NCI-H2227 (cell line): Measurements from ENCODE around the gene RNGTT.

ENCODE experiments used
- DNase-seq: peaks from one replicate; lab custom pipeline; 2025; ENCODE audit not compliant: unreplicated experiment; lab: John Stamatoyannopoulos, UW

Gene RNGTT

DNA sequence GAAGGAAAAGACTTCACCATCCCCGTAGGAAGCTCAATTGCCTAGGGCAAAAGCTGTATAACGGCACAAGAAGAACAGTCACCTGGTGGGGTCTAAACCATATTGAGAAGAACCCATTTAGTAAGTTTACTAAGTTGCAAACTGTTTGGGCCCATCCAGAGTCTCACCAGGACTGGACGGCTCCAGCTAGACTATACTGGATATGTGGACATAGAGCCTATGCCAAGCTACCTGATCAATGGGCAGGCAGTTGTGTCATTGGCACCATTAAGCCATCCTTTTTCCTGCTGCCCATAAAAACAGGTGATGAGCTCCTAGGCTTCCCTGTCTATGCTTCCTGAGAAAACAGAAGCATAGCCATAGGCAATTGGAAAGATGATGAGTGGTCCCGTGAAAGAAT, 293.9 kb downstream of the RNGTT start:
- DNase-seq, result no peak

DNA sequence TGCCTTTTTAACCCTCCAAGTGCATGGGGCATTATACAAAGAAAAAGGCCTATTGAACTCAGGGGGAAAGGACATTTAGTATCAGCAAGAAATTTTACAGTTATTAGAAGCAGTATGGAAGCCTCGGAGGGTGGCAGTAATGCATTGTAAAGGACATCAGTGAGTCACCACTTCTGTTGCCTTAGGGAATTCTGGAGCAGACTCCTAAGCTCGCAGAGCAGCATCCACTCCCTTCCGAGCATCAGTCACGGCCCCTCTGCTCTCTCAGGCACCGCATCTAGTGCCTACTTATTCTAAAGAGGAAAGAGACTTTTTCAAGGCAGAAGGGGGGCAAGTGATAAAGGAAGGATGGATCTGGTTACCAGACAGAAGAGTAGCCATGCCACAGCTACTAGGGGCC, 296.5 kb downstream of the RNGTT start:
- no peak for DNase-seq

DNA sequence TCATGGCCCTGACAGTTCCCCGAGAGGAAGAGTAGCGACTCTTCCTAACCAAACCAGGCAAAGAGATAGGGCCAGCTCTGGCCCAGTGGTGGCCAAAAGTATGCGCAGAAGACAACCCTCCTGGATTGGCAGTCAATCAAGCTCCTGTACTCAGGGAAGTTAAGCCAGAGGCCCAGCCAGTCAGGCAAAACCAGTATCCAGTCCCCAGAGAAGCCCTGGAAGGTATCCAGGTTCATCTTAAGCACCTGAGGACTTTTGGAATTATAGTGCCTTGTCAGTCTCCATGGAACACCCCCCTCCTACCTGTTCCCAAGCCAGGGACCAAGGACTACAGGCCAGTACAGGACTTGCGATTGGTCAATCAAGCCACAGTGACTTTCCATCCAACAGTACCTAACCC, 298.3 kb downstream of the RNGTT start:
- no peak for DNase-seq

DNA sequence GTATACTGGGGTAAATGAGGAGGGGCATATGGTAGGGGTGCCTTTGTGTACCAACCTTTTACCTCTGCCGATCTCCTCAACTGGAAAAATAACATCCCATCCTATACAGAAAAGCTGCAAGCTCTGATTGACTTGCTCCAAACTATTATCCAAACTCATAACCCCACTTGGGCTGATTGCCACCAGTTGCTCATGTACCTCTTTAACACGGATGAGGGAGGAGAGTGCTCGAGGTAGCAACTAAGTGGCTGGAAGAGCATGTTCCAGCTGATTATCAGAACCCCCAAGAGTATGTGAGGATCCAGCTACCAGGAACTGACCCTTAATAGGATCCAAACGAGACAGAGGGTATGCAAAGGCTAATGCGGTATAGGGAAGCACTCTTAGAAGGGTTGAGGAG, 299.6 kb downstream of the RNGTT start:
- no peak for DNase-seq

DNA sequence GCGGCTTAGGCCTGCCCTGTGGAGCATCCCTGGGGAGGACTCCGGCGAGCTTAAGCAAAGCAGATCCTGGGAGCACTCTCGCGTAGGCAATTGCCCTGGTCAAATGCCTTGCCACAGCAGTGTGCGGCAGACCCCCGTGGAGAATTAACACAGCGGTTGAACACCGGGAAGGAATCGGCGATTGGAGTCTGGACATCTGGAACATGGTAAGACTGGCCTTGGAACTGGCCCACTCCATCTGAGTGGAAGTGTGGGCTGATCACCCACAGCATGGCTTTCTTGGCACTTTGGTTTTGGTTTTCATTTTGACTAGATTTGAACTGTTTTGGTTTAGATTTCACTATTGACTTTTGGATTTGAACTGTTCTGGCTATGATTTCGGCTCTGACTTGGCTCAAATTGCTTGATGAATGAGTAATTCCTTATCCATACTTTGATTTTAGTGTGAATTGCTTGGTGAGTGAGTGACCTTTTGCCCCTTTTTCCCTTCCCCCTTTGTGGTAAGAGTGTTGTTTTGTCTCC, 300.7 kb downstream of the RNGTT start:
- no peak for DNase-seq

DNA sequence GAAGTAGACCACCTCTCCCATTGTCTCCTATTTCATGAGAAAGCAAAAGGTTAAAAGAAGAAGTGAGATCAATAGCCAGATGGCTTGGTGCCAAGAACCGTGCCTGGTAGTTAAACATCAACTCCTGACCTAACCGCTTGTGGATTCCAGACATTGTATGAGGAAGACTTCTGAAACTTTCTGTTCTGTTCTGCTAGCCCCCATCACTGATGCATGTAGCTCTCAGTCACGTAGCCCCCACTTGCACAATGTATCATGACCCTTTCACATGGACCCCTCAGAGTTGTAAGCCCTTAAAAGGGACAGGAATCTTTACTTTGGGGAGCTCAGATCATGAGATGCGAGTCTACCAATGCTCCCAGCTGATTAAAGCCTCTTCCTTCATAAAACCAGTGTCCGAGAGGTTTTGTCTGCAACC, 301.2 kb downstream of the RNGTT start:
- no peak for DNase-seq

DNA sequence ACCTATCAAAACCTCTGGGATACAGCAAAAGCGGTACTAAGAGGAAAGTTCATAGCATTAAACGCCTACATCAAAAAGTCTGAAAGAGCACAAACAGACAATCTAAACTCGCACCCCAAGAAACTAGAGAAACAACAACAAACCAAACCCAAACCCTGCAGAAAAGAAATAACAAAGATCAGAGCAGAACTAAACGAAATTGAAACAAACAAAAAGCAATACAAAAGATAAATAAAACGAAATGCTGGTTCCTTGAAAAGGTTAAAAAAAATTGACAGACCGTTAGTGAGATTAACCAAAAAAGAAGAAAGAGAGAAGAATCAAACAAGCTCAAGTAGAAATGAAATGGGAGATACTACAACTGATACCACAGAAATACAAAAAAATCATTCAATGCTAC, 302.3 kb downstream of the RNGTT start:
- DNase-seq, result no peak

DNA sequence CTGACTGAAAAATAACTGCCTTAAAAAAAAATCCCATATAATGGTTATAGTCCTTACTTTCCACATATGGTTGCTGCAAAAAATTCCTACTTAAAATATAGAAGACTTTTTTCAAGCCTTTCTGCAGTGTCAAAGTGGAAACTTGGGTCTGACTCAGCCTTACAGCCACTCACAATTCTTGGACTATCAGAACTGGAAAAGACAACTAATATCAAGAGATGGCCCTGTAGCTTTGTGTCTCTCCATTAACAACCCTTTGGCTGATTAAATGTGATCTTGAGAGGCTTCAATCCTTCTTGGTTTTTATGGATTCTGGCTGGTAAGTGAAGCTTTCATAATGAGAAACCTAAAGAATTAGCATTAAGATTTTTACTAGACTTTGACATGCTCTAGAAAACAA, 307.8 kb downstream of the RNGTT start:
- DNase-seq, result no peak

DNA sequence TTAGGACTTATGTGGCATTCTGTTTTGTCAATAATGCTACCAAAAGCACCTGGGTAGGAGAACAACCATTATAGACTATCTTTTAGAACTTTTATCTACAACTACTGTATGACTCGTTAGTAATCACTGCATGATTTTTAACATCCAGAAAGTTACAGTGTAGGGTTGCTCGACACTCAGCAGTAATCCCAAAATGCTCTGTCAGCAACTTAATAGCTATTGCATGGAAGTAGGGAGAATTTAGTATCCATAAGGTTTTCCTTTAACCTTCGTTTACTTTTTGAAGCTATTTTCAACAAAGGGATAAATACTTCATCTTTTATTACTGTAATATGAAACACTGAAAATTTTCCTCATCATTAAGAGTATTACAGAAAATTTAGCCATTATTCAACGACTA, 309.5 kb downstream of the RNGTT start:
- DNase-seq, result no peak

DNA sequence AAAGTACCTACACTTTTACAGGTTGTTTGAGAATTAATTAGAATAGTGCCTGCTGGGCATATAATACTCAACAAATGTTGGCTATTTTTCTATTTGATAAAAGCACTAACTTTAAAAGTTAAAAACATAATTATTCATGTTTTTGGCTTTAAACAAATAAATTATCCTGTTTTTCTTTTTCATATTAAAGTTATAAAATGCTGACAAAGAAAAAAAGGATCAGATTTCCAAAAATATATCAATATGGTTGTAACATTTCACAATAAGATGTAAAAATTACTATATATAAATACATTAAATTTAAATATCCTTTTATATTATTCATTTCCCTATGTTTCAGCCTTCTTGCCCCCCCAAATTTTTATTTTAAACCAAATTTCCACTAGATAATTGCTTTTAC, 312.0 kb downstream of the RNGTT start:
- DNase-seq, result no peak

DNA sequence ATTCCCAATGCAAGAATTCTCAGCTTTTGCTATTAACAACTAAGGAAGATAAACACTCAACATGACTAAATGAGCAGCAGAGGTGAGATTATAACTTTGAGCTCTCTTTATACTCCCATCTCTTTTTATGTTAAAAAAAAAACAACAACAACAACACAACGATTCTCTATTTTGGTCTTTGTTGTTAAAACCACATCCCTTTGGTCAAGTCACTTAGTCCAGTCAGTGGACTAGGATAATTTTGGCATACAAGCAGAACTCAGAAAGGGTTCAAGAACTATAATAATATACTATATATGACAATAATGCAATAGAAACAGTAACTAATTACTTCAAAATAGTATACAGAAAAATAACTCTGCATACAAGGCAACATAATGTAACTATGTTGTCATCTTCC, 312.4 kb downstream of the RNGTT start:
- DNase-seq, result no peak

DNA sequence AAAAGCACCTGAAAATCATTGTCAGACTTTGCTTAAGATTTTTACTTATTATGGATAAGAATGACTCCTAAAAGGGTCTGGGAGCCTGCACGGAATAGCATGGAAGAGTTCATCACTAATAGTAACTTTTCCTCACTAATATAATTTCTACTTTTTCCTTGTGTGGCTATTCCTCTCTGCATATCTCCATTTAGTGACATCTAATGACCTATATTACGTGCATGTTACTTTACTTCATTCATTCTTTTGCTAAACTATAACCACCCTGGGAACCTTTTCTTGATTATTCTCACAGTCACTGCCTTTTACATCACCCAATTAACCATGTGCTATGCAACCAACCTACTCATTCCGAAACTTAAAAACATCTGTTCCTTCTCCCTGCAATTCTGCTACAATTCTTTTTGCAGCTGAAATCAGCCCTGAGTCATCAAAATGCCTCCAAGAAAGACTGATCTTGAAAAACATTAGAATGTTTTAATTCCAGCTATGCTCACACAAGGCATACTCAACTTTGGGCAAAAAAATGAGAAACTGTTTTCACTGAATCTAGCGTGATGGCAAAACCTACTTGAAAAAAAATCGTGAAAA, 313.3 kb downstream of the RNGTT start:
- no peak for DNase-seq

DNA sequence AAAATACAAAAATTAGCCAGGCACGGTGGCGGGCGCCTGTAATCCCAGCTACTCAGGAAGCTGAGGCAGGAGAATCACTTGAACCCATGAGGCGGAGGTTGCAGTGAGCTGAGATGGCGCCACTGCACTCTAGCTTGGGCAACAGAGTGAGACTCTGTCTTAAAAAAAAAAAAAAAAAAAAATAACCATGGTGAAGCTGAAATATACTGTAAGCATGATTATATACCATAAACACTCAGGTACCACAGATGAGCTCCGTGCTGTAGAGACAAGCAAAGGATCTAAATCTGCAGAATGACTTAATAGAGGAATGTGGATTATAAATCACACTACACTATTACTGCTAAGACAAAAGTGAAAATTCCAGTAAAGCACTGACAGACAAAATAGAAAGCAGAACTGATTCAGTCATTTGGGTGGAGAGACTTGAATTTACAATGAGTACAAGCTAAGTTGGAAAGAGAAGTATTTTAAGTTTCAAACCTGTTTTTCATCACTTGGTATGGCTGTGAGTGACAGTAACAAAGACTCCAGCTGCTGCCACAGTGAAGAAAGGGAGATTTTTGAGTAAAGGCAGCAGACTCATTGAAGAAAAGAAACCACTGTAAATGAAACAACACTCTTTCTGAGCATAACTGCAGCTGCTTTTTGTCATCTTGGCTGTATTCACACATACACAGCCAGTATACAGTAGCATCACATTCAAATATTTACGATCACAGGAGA, 322.1 kb downstream of the RNGTT start:
- DNase-seq, result no peak

DNA sequence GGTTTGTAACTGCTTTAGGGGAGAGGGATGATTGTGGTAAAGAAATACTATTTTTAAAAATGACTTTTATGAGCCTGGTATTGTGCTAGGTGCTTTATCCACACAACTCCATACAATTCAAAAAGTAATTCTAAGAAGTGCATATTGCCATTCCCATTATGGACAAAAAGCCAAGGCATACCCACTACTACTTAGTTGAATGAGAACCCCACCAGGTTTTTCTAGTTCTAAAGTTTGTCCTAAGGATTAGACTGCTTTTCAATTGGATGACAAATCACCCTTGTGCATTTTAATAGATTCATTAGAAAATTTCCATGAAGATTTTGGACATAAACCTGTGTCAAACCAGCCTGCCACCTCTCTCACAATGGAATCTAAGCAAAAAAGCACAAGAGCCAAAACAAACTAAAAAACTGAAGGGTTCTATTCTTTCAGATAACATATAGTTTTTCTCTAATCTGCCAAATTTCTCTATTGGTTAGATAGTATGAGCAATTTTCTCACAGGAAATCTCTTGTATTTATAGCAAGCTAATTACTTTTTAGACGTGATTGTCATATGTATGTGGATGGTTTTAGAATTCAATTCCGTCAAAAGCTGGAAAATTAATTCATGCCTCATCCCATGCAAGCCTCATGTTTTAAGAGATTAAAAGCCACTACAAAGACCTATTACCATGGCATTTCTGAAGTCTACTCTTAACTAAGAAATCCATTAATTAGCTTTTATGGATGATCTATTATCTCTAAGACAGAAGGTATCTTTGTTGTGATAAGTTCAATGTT, 325.5 kb downstream of the RNGTT start:
- no peak for DNase-seq

DNA sequence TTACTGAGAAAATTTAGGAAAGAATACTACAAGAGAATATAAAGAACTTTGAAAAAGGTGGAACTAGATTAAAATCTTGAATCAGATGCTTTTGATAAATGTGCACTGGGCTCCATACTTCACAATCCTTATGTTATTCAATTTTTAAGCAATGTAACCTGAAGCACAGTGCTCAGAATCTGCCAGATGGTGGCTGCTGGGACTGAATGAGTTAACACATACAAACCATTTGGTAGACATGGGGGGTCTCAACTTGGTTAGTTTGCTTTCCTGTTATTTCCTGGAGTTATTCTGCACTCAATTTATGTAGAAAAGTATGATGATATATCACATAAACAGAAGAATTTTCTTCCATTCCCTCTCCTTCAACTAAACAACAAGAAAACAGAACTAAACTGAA, 326.5 kb downstream of the RNGTT start:
- no peak for DNase-seq

DNA sequence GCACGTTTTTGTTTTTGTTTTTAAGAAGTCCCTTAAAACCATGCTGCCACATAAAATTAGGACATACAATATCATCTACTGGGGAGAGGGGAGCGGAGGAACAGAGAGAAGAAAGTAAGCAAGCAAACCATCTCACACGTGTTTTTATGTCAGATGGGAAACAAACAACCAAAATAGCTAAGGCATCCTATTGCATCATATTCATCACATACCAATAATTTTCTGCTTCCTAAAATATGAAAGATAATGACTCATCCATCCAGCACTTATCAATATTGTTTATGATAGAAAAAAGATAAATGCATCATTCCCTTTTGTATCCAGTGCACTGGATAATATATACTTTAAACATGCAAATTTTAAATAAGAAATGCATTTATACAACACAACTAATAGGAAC, 329.6 kb downstream of the RNGTT start:
- no peak for DNase-seq

DNA sequence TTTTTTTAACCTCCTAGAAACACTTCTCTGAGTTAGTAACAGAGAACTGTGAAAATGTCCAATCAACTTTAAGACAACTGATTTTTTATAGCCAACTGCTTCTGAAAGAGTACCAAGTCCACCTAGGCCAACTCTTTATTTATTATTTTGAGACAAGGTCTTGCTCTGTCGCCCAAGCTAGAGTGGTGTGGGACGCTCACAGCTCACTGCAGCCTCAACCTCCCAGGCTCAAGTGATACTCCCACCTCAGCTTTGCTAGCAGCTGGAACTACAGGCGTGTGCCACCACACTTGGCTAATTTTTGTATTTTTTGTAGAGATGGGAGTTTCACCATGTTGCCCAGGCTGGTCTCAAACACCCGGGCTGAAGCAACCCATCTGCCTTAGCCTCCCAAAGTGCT, 331.6 kb downstream of the RNGTT start:
- no peak for DNase-seq

DNA sequence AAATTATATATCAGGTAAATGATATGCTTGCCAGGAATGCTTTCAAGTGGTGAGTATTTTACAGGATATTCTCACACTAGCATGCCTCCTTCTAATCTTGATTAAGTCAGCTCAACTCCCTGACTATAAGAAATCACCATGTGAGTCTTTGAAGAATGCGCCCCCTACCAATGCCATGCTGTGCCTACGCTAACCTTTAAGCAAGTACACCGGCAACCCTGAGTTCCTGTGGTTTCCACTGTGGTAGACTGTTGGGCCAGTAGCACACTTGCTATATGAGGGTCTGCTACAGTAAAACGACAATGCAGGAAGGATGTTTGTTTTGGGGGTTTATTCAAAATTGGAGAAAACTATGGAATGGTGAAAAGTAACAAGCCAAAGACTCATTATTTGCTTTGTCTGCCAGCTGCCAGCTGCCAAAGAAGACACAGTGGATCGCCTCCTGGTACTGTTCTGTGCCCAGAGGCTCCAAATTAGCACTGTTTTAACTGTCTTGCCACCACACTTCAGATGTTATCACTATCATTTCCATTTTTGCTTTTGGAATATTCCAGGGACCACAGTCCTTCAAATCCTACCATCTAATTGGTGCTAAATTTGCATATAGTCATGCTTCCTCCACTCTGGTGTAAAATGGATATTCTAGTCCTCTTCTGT, 333.5 kb downstream of the RNGTT start:
- DNase-seq, result no peak

DNA sequence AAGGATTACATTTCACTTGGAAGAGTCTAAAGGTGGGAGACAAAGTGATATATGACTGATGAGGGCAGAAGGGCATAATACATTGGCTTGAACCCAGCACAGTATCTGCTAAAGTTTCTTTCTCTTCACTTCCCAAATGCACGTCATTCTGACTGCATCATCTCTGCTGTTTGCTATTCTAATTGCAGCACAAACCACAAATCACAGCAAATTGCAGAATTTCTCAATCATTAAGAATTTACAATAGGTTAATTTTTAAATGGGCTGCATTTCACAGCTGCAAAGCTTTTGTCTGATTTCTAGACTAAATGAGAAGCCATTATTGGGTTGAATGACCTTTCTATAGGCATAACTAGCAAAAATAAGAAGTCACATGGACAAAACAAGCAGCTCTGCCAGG, 337.0 kb downstream of the RNGTT start:
- DNase-seq, result no peak

DNA sequence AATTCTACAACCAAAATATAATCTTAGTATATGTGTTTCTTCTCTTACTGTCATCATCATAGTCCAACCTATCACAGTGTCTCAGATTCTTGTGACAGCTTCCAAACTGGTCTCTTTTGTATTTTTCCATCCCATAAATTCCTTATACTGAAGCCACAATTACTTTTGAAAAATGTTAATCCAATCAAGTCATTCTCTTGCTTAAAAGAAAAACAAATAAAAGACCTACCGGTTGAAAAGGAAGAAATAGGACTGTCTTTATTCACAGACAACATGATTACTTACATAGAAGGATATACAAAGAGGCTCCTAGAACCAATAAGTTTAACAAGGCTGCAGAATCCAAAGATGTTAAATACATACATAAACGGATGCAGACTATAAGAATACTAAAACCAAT, 339.9 kb downstream of the RNGTT start:
- no peak for DNase-seq

DNA sequence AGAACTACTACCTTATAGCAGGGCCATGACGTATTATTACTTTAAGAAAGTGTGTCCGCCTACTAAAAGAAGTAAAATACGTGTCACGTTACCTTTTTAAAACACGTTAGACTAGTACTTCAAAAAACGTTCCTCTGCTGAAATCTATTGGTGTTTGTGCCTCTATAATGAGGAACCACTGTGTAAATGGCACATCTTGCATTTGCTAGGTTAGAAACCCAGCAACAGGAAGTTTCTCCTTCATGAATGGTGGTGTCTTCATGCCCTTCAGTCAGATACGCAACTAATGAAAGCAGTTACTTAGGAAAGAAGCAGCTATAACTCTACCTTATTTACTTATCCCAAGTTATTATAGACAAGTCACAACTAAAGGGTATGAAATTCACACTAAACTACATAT, 343.5 kb downstream of the RNGTT start:
- DNase-seq, result no peak

DNA sequence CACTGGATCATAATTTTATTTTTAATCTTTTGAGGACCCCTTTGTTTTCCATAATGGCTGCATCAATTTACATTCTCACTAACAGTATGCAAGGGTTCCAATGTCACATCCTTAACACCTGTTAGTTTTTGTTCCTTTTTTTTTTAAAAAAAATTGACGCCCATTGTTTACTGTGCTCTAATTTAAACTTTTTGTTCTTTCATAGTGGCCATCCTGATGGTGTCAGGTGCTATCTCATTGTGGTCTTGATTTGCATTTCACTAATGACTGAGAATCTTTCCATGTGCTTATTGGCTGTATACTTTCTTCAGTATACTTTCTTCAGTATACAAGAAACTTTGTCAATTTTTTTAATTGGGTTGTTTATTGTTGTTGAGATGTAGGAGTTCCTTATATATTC, 347.0 kb downstream of the RNGTT start:
- DNase-seq, result no peak
